ENCODE data around the gene GCC1.

The GCC1 gene

DNA sequence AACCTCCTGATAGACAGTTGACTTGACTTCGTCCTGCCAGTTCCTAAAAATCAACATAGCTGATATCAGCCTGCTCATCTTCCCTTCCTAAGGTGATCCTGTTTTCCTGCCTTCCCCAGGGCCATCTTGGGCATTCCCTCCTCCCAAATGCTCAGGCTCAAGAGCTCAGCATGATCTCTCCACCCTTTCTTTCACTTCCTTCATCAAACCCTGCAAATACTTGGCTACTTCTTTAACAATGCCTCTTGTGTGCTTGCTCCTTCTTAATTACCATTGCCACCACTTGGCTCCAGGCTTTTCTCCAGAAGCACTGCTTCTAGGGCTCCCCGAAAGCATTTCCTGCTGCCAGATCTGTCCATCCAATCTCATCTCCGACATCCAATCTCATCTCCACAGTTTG, 15.5 kb upstream of the GCC1 start:
- no peak for DNase-seq (ENCODE audit: low spot score)
- TF ChIP-seq, protein P1, sequence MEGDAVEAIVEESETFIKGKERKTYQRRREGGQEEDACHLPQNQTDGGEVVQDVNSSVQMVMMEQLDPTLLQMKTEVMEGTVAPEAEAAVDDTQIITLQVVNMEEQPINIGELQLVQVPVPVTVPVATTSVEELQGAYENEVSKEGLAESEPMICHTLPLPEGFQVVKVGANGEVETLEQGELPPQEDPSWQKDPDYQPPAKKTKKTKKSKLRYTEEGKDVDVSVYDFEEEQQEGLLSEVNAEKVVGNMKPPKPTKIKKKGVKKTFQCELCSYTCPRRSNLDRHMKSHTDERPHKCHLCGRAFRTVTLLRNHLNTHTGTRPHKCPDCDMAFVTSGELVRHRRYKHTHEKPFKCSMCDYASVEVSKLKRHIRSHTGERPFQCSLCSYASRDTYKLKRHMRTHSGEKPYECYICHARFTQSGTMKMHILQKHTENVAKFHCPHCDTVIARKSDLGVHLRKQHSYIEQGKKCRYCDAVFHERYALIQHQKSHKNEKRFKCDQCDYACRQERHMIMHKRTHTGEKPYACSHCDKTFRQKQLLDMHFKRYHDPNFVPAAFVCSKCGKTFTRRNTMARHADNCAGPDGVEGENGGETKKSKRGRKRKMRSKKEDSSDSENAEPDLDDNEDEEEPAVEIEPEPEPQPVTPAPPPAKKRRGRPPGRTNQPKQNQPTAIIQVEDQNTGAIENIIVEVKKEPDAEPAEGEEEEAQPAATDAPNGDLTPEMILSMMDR (IDR thresholded peaks at IDR 0.05; ENCODE audit: extremely low read depth, missing control alignments): no peak

DNA sequence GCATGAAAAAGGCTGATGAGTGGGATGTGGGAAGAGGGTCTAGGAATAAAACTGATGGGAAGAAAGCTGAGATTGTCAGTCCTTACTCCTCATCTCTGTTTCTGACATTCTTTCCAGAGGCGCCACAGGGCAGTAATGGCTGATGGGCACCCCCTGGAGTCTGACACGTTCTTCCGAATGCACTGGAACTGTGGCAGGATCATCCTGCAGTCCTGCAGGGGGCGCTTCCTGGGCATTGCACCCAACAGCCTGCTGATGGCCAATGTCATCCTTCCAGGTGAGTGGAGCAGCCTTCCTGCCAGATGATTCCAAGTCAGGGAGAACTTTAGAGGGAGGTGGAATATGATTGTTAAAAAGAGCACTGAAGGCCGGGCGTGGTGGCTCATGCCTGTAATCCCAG, 12.9 kb upstream of the GCC1 start:
- TF ChIP-seq, protein P1 (IDR thresholded peaks at IDR 0.05; ENCODE audit: extremely low read depth, missing control alignments): peak; percentile 7
- DNase-seq (ENCODE audit: low spot score): no peak

DNA sequence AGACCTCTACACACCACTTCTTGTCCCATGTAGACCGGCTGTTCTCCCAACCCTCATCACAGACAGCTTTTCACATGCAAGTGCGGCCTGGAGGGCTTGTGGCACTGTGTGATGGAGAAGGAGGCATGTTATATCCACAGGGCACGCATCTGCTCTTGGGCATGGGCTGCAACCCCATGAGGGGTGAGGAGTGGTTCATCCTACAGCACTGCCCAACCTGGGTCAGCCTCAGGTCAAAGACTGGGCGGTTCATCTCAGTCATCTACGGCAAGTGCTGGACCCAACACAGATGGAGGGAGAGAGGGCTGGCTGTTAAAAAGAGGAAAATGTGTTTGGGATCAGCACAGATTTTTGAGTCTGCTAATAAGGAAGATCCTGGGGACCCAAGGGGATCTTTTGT, 10.3 kb upstream of the GCC1 start:
- TF ChIP-seq, protein P1 (IDR thresholded peaks at IDR 0.05; ENCODE audit: extremely low read depth, missing control alignments): no peak
- DNase-seq (ENCODE audit: low spot score): no peak

DNA sequence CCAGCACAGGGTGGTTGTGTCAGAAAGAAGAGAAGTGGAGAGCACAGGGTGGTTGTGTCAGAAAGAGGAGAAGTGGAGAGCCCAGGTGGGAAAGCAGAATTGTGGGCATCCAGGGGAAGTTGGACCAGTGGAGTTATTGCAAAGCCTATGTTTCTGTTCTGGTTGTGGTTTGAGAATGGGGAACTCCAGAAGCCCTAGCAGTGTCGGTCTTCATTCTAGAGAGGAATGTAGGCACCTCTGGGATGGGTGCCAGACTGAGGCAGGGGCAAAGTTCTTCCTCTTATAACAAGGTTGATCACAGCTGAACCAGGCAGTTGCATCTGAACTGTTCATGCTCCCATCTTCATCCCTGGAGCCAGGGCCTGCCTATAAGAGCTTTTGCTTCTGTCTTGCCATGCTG, 9.1 kb upstream of the GCC1 start:
- no peak for DNase-seq (ENCODE audit: low spot score)
- TF ChIP-seq, protein P1 (IDR thresholded peaks at IDR 0.05; ENCODE audit: extremely low read depth, missing control alignments): no peak

DNA sequence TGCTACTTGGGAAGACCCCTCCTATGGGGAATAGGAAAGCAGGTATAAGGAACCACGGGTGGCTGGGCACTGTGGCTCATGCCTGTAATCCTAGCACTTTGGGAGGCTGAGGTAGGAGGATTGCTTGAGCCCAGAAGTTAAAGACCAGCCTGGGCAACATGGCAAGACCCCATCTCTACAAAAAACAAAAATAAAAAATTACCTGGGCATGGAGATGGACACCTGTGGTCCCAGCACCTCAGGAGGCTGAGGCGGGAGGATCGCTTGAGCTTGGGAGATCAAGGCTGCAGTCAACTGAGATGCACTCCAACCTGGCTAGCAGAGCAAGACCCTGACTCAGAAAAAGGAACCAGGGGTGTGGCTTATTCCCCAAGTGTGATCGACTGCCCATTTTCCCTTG, 7.2 kb upstream of the GCC1 start:
- DNase-seq (ENCODE audit: low spot score): no peak

DNA sequence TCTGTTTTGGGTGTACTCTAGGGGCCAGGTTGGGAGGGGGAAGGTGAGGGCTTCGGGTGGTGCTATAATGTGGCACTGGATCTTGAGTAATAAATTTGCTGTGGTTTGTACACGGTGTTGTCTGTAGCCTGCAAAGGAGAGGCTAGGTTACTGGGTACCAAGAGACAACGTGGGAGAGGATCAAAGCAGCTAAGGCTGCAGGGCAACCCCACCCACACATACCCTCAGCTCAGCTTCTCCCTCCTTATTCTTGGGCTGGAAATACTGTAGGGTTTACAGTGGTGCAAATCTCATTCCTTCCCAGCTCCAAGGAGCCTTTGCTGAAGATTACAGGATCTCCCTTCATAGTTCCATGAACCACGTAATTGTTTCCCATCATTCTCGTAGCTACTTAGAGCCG, 6.2 kb upstream of the GCC1 start:
- TF ChIP-seq, protein P1 (IDR thresholded peaks at IDR 0.05; ENCODE audit: extremely low read depth, missing control alignments): no peak
- no peak for DNase-seq (ENCODE audit: low spot score)

More for the DNA sequence above, 7.2 kb upstream of the GCC1 start:
- TF ChIP-seq, protein P1 (IDR thresholded peaks at IDR 0.05; ENCODE audit: extremely low read depth, missing control alignments): no peak

DNA sequence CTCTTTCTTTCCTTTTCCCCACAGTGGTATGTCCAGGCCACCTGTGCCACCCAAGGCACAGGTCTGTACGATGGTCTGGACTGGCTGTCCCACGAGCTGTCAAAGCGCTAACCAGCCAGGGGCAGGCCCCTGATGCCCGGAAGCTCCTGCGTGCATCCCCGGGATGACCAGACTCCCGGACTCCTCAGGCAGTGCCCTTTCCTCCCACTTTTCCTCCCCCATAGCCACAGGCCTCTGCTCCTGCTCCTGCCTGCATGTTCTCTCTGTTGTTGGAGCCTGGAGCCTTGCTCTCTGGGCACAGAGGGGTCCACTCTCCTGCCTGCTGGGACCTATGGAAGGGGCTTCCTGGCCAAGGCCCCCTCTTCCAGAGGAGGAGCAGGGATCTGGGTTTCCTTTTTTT, 5.8 kb upstream of the GCC1 start:
- TF ChIP-seq, protein P1 (IDR thresholded peaks at IDR 0.05; ENCODE audit: extremely low read depth, missing control alignments): no peak
- DNase-seq (ENCODE audit: low spot score): no peak
